Measurements from ENCODE around the gene SLC6A6.

Gene SLC6A6

GRCh38 chr3:14473411-14473891 is 71.0 kb downstream of the SLC6A6 start:
- no peak for DNase-seq

- no peak for DNase-seq
These were observed 72.1 kb downstream of the SLC6A6 start for GRCh38 chr3:14474363-14475081.

- no peak for DNase-seq
These were observed 73.2 kb downstream of the SLC6A6 start for GRCh38 chr3:14475621-14476020.

- DNase-seq, result no peak
These were observed 74.3 kb downstream of the SLC6A6 start for GRCh38 chr3:14476583-14477265.

- no peak for DNase-seq
These were observed 75.0 kb downstream of the SLC6A6 start for GRCh38 chr3:14477311-14477935.

- no peak for DNase-seq
These were observed 76.6 kb downstream of the SLC6A6 start for GRCh38 chr3:14478956-14479550.

- DNase-seq, result no peak
These were observed 77.2 kb downstream of the SLC6A6 start for GRCh38 chr3:14479591-14479990.

GRCh38 chr3:14480207-14481017 is 78.0 kb downstream of the SLC6A6 start:
- no peak for DNase-seq

- DNase-seq, result no peak
These were observed 78.7 kb downstream of the SLC6A6 start for GRCh38 chr3:14481018-14481645.

- no peak for DNase-seq
These were observed 79.2 kb downstream of the SLC6A6 start for GRCh38 chr3:14481646-14482036.

- no peak for DNase-seq
These were observed 79.9 kb downstream of the SLC6A6 start for GRCh38 chr3:14482271-14482721.

GRCh38 chr3:14483286-14483685 is 80.9 kb downstream of the SLC6A6 start:
- no peak for DNase-seq

- no peak for DNase-seq
These were observed 82.3 kb downstream of the SLC6A6 start for GRCh38 chr3:14484741-14485140.

- DNase-seq, result no peak
These were observed 83.6 kb downstream of the SLC6A6 start for GRCh38 chr3:14485981-14486380.

- no peak for DNase-seq
These were observed 84.1 kb downstream of the SLC6A6 start for GRCh38 chr3:14486460-14486859.

- no peak for DNase-seq
These were observed 84.7 kb downstream of the SLC6A6 start for GRCh38 chr3:14487086-14487485.

- no peak for DNase-seq
These were observed 85.4 kb downstream of the SLC6A6 start for GRCh38 chr3:14487821-14488220.

GRCh38 chr3:14488286-14489041 is 86.1 kb downstream of the SLC6A6 start:
- no peak for DNase-seq

- DNase-seq, result no peak
These were observed 87.2 kb downstream of the SLC6A6 start for GRCh38 chr3:14489641-14490040.

- DNase-seq, result no peak
These were observed 87.8 kb downstream of the SLC6A6 start for GRCh38 chr3:14490255-14490654.

GRCh38 chr3:14490831-14491230 is 88.4 kb downstream of the SLC6A6 start:
- DNase-seq, result no peak
